ENCODE measurements around the gene DTL. TPM values are rescaled to one million over a fixed set of nuclear protein-coding genes. Genes with fewer than 3 reads are reported as not detected.

The DTL gene
- total and polyA plus RNA-seq, 2 of the 13 experiments (the other 11 are each of a cell fraction or from before 2014, with no cell fraction given) = 10.4 to 32.8 TPM

- H2AFZ ChIP-seq (ENCODE audit: low read length) = no peak overlapping the region
- no peaks in the 10 kb centered on the region for H3K79me2 ChIP-seq (ENCODE audit: insufficient read depth, low read length)
- no peaks in the 10 kb centered on the region for H3K27me3 ChIP-seq (ENCODE audit: control insufficient read depth in 1 of 2, insufficient read depth in 2 of 2, low read length in 2 of 2)
- peak; percentile 86 for TF ChIP-seq ZNF7 (CRISPR knock-in tag; IDR thresholded peaks at IDR 0.05)
- TF ChIP-seq AKNA (CRISPR knock-in tag; IDR thresholded peaks at IDR 0.05; ENCODE audit: borderline replicate concordance) = no peak
- no peaks in the 10 kb centered on the region for H4K20me1 ChIP-seq (ENCODE audit: insufficient read depth, low read length)
- peaks cover 5 to 37% of the 10 kb centered on the region in 2 experiments for H3K36me3 ChIP-seq (replicated peaks in 1 of 2; ENCODE audit: control insufficient read depth in 1 of 2, insufficient read depth in 2 of 2, low read length in 2 of 2)
- no peaks in the 10 kb centered on the region for H3K9me3 ChIP-seq (ENCODE audit: low read length)
- DNase-seq (ENCODE audit: low spot score) = no peak
- no peak overlapping the region for H3K4me2 ChIP-seq (ENCODE audit: low read depth, low read length)
- in situ Hi-C loops (cut with HindIII; ENCODE audit: extremely low pct_ligation_motif_present, low pct_unique_long_range_greater_than_20kb) = no loop called here
- H3K27ac ChIP-seq (ENCODE audit: extremely low read length, insufficient read depth, low read length) = no peak overlapping the region
- no peak for FAIRE-seq
- over 99% methylated on average over 4 of the region's 4 CpGs for WGBS (ENCODE audit: low lambda C conversion rate)
- ChIA-PET POLR2A (no interaction called here), CTCF (ENCODE audit: low intra/inter-chr PET ratio, low total read pairs) (no interaction called here)
- H3K9ac ChIP-seq (ENCODE audit: insufficient read depth, low read depth, low read length) = no peak overlapping the region
- no TSS peak for BruUV-seq (replicated peaks)
- H3K4me3 ChIP-seq (replicated peaks in 1 of 3; ENCODE audit: insufficient read depth in 1 of 3, low read depth in 2 of 3, low read length in 3 of 3) = no peak overlapping the region
- intact Hi-C loops (cut with micrococcal nuclease; ENCODE audit: unreplicated experiment) = no loop called here
- ATAC-seq = no peak
- H3K4me1 ChIP-seq (ENCODE audit: insufficient read depth, low read length) = peaks cover 2% of the 10 kb centered on the region
These were observed 28.4 kb upstream of the DTL start for GRCh38 chr1:212007178-212007577.

- ChIA-PET POLR2A (no interaction called here), CTCF (ENCODE audit: low intra/inter-chr PET ratio, low total read pairs) (no interaction called here)
- intact Hi-C loops (cut with micrococcal nuclease; ENCODE audit: unreplicated experiment) (no loop called here), in situ Hi-C loops (cut with HindIII; ENCODE audit: extremely low pct_ligation_motif_present, low pct_unique_long_range_greater_than_20kb) (no loop called here)
- no peak overlapping the region for H3K27ac ChIP-seq (ENCODE audit: extremely low read length, insufficient read depth, low read length)
- H3K4me2 ChIP-seq (ENCODE audit: low read depth, low read length) = no peak overlapping the region
- no peaks in the 10 kb centered on the region for H3K79me2 ChIP-seq (ENCODE audit: insufficient read depth, low read length)
- no peak for FAIRE-seq
- WGBS (ENCODE audit: low lambda C conversion rate) = 97% methylated on average over 9 of the region's 9 CpGs
- no peak overlapping the region for H3K9ac ChIP-seq (ENCODE audit: insufficient read depth, low read depth, low read length)
- peaks cover 6% of the 10 kb centered on the region for H3K4me1 ChIP-seq (ENCODE audit: insufficient read depth, low read length)
- no TSS peak for BruUV-seq (replicated peaks)
- no peaks in the 10 kb centered on the region for H3K9me3 ChIP-seq (ENCODE audit: low read length)
- no peak for DNase-seq (ENCODE audit: low spot score)
- no peaks in the 10 kb centered on the region for H3K27me3 ChIP-seq (ENCODE audit: control insufficient read depth in 1 of 2, insufficient read depth in 2 of 2, low read length in 2 of 2)
- no peak for ATAC-seq
- TF ChIP-seq ZNF749 (CRISPR knock-in tag; IDR thresholded peaks at IDR 0.05; ENCODE audit: borderline replicate concordance) (no peak), GLI4 (CRISPR knock-in tag; IDR thresholded peaks at IDR 0.05; ENCODE audit: borderline replicate concordance) (no peak), CBFB (CRISPR knock-in tag; IDR thresholded peaks at IDR 0.05) (no peak), POLR2AphosphoS5 (IDR thresholded peaks at IDR 0.05; ENCODE audit: low read depth, low read length) (no peak), NFATC3 (CRISPR knock-in tag; IDR thresholded peaks at IDR 0.05) (no peak), ZNF331 (CRISPR knock-in tag; IDR thresholded peaks at IDR 0.05) (no peak), BCL3 (CRISPR knock-in tag; IDR thresholded peaks at IDR 0.05) (no peak), XRCC5 (optimal IDR thresholded peaks at IDR 0.05; ENCODE audit: low read length) (no peak)
- no peaks in the 10 kb centered on the region for H4K20me1 ChIP-seq (ENCODE audit: insufficient read depth, low read length)
- no peak overlapping the region for H2AFZ ChIP-seq (ENCODE audit: low read length)
- H3K4me3 ChIP-seq (replicated peaks in 1 of 3; ENCODE audit: insufficient read depth in 1 of 3, low read depth in 2 of 3, low read length in 3 of 3) = no peak overlapping the region
- peaks cover 5 to 37% of the 10 kb centered on the region in 2 experiments for H3K36me3 ChIP-seq (replicated peaks in 1 of 2; ENCODE audit: control insufficient read depth in 1 of 2, insufficient read depth in 2 of 2, low read length in 2 of 2)
These were observed 27.7 kb upstream of the DTL start for GRCh38 chr1:212007886-212008285.

All from HepG2 (cell line).